ENCODE results near the gene GJE1.

Gene GJE1

DNA sequence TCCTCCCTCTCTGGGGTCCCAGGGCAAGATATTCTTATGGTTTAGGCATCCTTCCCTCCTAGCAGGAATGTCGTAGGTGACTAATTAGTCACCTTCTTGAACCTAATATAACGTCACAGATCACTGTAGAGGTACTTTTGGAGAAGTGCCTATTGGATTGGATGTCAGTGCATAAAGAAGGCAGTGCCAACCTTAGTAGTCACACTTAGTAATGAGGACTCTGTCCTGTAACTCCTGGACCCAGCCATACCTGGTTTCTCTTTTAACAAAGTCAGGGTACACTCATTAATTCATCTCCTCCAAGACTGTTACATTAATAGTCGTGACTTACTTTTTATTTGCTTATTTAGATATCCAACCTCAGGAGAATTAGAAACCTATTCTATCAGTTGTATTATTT, 34.3 kb downstream of the GJE1 start:
- no peak for DNase-seq

DNA sequence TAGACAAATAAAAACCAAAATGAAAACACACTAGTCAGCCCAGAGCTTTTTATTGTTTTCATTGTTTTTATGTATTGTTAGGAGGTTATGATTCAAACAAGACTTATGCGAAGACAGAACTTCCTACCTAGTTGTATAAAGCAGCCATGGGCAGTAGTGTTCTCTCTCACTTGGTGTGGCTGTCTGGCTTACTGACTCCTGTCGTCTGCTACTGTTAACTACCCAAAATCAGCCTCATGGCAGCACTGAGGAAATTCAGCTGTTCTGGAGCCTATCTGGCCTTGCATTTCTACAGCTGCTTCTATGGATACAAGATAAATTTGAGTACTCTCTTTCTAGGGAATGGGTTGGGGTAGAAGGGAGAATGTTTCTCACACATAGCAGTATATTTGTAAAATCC, 34.8 kb downstream of the GJE1 start:
- DNase-seq: no peak

- no peak for DNase-seq
Measured at GRCh38 chr6:142171351-142171750, 38.6 kb downstream of the GJE1 start.

DNA sequence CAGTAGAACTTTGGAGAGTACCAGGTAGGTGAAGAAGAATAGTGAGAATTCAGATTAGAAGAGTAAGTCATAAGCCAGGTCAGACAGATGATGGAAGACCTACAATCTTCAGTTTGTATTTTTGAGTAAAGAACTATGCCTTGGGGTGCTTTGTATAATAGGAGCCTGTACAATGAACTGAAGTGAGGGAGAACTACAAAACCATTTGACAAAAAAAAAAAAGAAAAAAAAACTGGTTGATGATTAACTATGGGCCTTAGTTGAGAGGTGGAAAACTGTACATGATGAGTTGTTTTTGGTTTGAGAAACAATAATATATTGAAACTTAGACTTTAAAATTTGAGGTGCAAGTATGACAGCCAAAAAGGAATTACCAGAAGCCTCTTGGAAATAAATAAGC, 40.0 kb downstream of the GJE1 start:
- no peak for DNase-seq

GRCh38 chr6:142173980-142174379, 41.3 kb downstream of the GJE1 start:
- no peak for DNase-seq

DNA sequence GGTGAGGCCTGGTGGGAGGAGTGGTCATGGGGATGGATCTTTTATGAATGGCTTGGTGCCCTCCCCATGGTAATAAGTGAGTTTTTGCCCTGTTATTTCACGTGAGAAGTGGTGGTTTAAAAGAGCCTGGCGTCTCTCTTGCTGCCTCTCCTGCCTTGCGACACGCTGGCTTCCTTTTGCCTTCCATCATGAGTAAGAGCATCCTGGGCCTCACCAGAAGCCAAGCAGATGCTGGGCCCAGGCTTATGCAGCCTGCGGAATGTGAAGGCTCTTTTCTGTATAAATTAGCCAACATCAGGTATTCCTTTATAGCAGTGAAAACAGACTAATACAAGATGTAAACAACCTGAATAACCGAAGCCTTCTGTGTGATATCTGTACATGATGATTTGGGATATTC, 42.0 kb downstream of the GJE1 start:
- no peak for DNase-seq

DNA sequence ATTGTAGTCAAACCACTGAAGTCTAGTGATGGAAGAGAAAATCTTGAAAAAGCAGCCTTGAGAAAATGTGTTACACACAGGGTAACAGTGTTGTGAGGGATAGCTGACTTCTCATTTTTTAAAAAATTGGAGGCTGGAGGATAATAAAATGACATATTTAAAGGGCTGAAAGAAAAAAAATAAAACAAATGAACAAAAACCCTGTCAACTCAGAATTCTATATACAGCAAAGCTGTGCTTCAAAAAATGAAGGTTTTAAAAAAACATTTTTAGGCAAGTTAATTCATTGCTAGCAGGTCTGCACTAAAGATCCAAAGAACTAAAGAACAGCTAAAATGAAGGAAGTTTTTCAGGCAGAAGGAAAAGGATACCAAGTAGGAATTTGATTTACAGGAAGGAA, 45.4 kb downstream of the GJE1 start:
- DNase-seq: no peak

DNA sequence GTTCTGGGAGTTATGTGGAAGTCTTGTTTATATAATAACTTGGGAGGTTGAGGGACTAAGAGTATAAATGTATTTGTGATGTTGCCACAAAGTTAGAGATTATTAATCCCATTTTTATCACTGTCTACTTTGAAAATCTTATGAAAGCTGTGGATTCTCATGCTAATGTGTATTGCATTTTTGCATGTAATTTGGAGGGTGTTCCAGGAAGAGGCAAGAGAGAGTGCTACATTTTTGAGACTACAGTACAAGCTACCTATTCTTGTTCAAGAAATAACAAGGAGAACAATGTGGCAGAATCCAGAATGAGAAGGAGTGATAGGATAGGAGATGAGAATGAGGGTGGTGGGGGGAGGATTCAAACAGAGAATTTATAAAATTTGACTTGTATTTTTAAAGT, 49.3 kb downstream of the GJE1 start:
- no peak for DNase-seq

DNA sequence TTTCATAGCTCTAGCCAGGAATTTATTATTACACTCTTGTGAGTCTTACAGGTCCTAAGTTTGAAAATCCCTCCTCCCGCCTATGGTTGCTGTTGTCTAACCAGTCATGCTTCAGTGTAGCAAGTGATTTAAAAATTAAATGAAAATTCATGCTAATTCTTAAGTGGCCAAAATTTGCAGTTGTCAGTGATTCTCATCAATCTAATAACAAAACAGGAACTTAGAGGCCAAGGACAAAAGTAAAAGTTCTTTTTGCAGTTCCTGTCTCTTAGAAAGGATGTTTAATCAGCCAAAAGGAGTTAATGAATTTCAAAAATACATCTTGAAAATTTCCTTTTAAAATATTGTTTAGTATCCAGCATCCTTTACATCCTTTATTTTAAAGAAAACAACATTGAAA, 50.6 kb downstream of the GJE1 start:
- no peak for DNase-seq

DNA sequence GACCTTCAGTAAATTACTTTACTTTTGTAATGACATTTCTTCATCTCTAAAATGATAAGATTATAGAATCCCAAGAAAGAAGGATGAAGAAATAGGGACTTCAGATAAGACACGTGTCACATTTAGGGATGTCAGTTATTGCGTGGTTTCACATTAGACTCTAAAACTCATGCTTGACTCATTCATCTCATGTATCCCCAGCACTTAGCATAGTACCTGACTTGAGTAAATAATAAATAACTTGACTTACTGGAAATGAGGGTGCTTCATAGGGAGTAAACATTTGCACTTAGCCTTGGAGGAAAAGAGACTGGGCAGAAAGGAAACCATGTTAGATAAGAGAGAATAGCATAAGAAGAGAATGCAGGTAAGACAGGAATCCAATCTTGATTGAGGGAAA, 51.6 kb downstream of the GJE1 start:
- no peak for DNase-seq
